Stimulated activated CD4-positive, alpha-beta T cell treated with anti-CD3 and anti-CD28 coated beads, Interleukin-2, amount 100 ng/mL, for 4 hours (primary cell): ENCODE data around the gene PPM1N.

Experiments
- DNase-seq: peaks from one replicate; pipeline ENCODE4 v3.0.0-alpha.2; 2020; ENCODE audit warnings: low read depth

PPM1N gene

GRCh38 chr19:45529420-45529785, 31.2 kb downstream of the PPM1N start:
- no peak for DNase-seq

GRCh38 chr19:45531349-45531748, 33.1 kb downstream of the PPM1N start:
- no peak for DNase-seq

GRCh38 chr19:45539459-45539858, 41.2 kb downstream of the PPM1N start:
- DNase-seq, result no peak

DNA sequence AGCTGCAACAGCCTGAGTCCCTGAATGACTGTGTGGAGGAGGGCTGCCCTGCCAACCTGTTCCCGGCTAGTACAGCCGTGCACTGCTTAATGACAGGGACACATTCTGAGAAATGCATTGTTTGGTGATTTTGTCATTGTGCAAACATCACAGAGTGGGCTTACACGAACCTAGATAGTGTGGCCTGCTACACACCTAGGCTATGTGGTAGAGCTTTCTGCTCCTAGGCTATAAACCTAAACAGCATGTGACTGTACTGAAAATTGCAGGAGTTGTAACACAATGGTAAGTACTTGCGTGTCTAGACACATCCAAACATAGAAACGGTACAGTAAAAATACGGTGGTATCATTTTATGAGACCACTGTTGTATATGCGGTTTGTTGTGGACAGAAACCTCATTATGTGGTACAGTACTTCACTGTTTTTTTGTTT, 44.0 kb downstream of the PPM1N start:
- no peak for DNase-seq

DNA sequence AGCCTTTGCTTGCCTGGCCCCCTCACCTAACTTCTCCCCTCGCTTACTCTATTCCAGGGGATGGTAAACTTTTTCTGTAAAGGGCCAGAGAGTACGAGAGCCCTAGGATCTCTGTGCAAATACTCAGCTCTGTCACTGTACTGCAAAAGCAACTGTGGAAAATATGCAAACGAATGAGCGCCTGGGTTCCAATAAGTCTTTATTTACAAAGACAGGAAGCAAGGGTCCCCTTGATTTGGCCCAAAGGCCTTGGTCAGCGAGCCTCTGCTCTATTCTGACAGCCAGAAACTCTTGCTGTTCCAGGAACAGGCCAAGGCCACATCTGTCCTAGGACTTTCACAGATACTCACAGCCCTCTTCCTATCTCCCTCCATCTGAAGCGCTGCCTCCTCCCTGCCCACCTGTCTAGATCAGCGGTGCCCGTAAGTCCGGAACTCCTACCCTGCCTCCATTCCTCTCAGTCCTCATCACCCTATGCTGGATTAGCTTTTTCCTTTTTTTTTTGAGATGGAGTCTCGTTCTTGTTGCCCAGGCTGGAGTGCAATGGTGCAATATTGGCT, 49.0 kb downstream of the PPM1N start:
- no peak for DNase-seq

DNA sequence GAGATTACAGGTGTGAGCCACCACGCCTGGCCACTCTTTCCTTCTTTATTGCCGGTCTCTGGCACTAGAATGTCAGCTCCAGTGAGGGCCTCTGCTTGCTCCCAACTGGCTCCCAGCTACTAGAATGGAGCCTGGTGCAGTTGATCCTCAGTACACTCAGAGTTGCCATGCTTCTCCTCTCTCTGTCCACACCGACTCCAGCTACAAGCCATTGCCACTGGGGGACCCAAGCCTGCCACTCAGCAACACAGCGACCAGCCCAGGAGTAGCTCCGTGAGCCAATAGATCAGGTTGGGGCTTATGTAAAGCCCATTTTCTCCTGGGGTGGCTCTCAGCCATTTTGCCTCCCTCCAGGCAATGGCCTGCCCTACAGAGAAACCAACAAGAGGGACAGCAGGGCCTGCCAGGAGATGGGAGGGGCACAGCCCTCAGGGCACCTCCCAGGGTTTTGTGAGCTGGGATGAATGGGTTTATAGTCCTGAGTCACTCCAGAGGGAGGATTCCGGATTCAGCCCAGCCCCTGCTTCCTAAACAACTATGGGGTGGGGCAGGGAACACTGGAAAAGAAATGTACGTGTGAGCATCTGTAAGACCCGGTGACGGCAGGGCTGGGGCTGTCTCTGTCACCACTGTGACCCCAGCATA, 49.8 kb downstream of the PPM1N start:
- DNase-seq, result no peak
